Activated naive CD4-positive, alpha-beta T cell treated with anti-CD3 and anti-CD28 coated beads, Interleukin-2, amount 50 U/mL, for 72 hours (primary cell): Measurements from ENCODE around the gene RGS2. TPM values are rescaled to one million over a fixed set of nuclear protein-coding genes. Genes with fewer than 3 reads are reported as not detected.

Experiments used
- ATAC-seq, 2 donors: fragments of 150-1000 bp; cut with Tn5 transposase; 2 replicates each; pipeline ENCODE4 v1.10.0; 2021; ENCODE audit warnings: mild to moderate bottlenecking in 2 of 2, moderate library complexity in 2 of 2
- DNase-seq, 2 donors: peaks; one replicate each; pipeline ENCODE4 v3.0.0; 2021 to 2022; ENCODE audit warnings: low spot score in 2 of 2
- H3K27ac Mint-ChIP-seq, 2 donors: one replicate each; pipeline ENCODE4 v1.8.0; 2022; ENCODE audit warnings: mild to moderate bottlenecking in 2 of 2, mixed read lengths in 2 of 2
- H3K36me3 Mint-ChIP-seq, 2 donors: one replicate each; pipeline ENCODE4 v1.8.0; 2022; ENCODE audit warnings: mixed read lengths in 2 of 2
- H3K9me3 Mint-ChIP-seq, 2 donors: one replicate each; pipeline ENCODE4 v1.8.0; 2022; ENCODE audit warnings: mixed read lengths in 2 of 2
- total RNA-seq, 2 donors: library from RNA; stranded (reverse); gene quantifications; one replicate each; pipeline ENCODE4 v1.2.3, GENCODE V29; 2022

The RGS2 gene
- total RNA-seq, 2 donors from 2014 or later: 4.7 to 12.2 TPM

- DNase-seq: no peak
- Mint-ChIP-seq H3K9me3 (no peaks in the 10 kb centered on the region), H3K36me3 (peaks cover 0 to 9% of the 10 kb centered on the region in 2 donors)
These were observed 1.5 kb downstream of the RGS2 start for GRCh38 chr1:192810253-192810880.

GRCh38 chr1:192811006-192811405, 2.2 kb downstream of the RGS2 start:
- peaks cover 0 to 9% of the 10 kb centered on the region in 2 donors for H3K36me3 Mint-ChIP-seq
- DNase-seq (no peak), ATAC-seq (no peak)
- no peaks in the 10 kb centered on the region for H3K9me3 Mint-ChIP-seq
- H3K27ac Mint-ChIP-seq: no peak overlapping the region

More at GRCh38 chr1:192810253-192810880, 1.5 kb downstream of the RGS2 start:
- no peak overlapping the region for H3K27ac Mint-ChIP-seq
- no peak for ATAC-seq

GRCh38 chr1:192811594-192812239, 2.9 kb downstream of the RGS2 start:
- no peak overlapping the region for H3K27ac Mint-ChIP-seq
- DNase-seq (no peak), ATAC-seq (no peak)
- H3K36me3 Mint-ChIP-seq: peaks cover 0 to 9% of the 10 kb centered on the region in 2 donors
- no peaks in the 10 kb centered on the region for H3K9me3 Mint-ChIP-seq

- DNase-seq (no peak), ATAC-seq (no peak)
- Mint-ChIP-seq H3K27ac (no peak overlapping the region), H3K9me3 (no peaks in the 10 kb centered on the region), H3K36me3 (peaks cover 0 to 9% of the 10 kb centered on the region in 2 donors)
These were observed 3.8 kb downstream of the RGS2 start for GRCh38 chr1:192812420-192813209.

GRCh38 chr1:192814805-192815204, 6.0 kb downstream of the RGS2 start:
- no peaks in the 10 kb centered on the region for H3K36me3 Mint-ChIP-seq
- DNase-seq (no peak), ATAC-seq (no peak)
- no peaks in the 10 kb centered on the region for H3K9me3 Mint-ChIP-seq
- H3K27ac Mint-ChIP-seq: no peak overlapping the region

GRCh38 chr1:192817246-192817645, 8.4 kb downstream of the RGS2 start:
- DNase-seq (no peak), ATAC-seq (no peak)
- Mint-ChIP-seq H3K36me3 (no peaks in the 10 kb centered on the region), H3K27ac (no peak overlapping the region), H3K9me3 (no peaks in the 10 kb centered on the region)

GRCh38 chr1:192821296-192821695, 12.5 kb downstream of the RGS2 start:
- Mint-ChIP-seq H3K36me3 (no peaks in the 10 kb centered on the region), H3K27ac (no peak overlapping the region), H3K9me3 (no peaks in the 10 kb centered on the region)
- DNase-seq (no peak), ATAC-seq (no peak)

GRCh38 chr1:192824511-192824910, 15.7 kb downstream of the RGS2 start:
- H3K9me3 Mint-ChIP-seq: no peaks in the 10 kb centered on the region
- DNase-seq: no peak
- H3K27ac Mint-ChIP-seq: peak overlapping the region in 1 of 2 donors; percentile 9
- H3K36me3 Mint-ChIP-seq: no peaks in the 10 kb centered on the region
- ATAC-seq: no peak

- no peak for DNase-seq
- no peak for ATAC-seq
- no peak overlapping the region for H3K27ac Mint-ChIP-seq
- no peaks in the 10 kb centered on the region for H3K9me3 Mint-ChIP-seq
- no peaks in the 10 kb centered on the region for H3K36me3 Mint-ChIP-seq
These were observed 18.1 kb downstream of the RGS2 start for GRCh38 chr1:192826791-192827546.

GRCh38 chr1:192830595-192831246, 21.9 kb downstream of the RGS2 start:
- Mint-ChIP-seq H3K9me3 (no peaks in the 10 kb centered on the region), H3K36me3 (no peaks in the 10 kb centered on the region), H3K27ac (peak overlapping the region in 1 of 2 donors; percentile 39)
- ATAC-seq (no peak), DNase-seq (no peak)

GRCh38 chr1:192831706-192832355, 23.0 kb downstream of the RGS2 start:
- H3K27ac Mint-ChIP-seq: no peak overlapping the region
- DNase-seq (no peak), ATAC-seq (no peak)
- no peaks in the 10 kb centered on the region for H3K9me3 Mint-ChIP-seq
- no peaks in the 10 kb centered on the region for H3K36me3 Mint-ChIP-seq

- Mint-ChIP-seq H3K9me3 (no peaks in the 10 kb centered on the region), H3K36me3 (no peaks in the 10 kb centered on the region), H3K27ac (no peak overlapping the region)
- no peak for ATAC-seq
- DNase-seq: no peak
These were observed 23.7 kb downstream of the RGS2 start for GRCh38 chr1:192832492-192832891.

- Mint-ChIP-seq H3K36me3 (no peaks in the 10 kb centered on the region), H3K9me3 (no peaks in the 10 kb centered on the region), H3K27ac (no peak overlapping the region)
- ATAC-seq (no peak), DNase-seq (no peak)
These were observed 26.3 kb downstream of the RGS2 start for GRCh38 chr1:192835116-192835515.

GRCh38 chr1:192839162-192840066, 30.6 kb downstream of the RGS2 start:
- no peak for ATAC-seq

GRCh38 chr1:192844360-192844759, 35.5 kb downstream of the RGS2 start:
- H3K27ac Mint-ChIP-seq: no peak overlapping the region

More at GRCh38 chr1:192839162-192840066, 30.6 kb downstream of the RGS2 start:
- Mint-ChIP-seq H3K27ac (no peak overlapping the region), H3K36me3 (no peaks in the 10 kb centered on the region), H3K9me3 (no peaks in the 10 kb centered on the region)
- DNase-seq: no peak

More at GRCh38 chr1:192844360-192844759, 35.5 kb downstream of the RGS2 start:
- no peak for ATAC-seq
- no peak for DNase-seq
- no peaks in the 10 kb centered on the region for H3K36me3 Mint-ChIP-seq
- H3K9me3 Mint-ChIP-seq: no peaks in the 10 kb centered on the region
